ENCODE data around the gene GBP1. TPM values are rescaled to one million over a fixed set of nuclear protein-coding genes. Genes with fewer than 3 reads are reported as not detected.

The GBP1 gene
- total and polyA plus RNA-seq, 10 of the 15 experiments (the other 5 are each of a cell fraction or from before 2014, with no cell fraction given), result 1.5 to 8.7 (median 5.0) TPM

DNA sequence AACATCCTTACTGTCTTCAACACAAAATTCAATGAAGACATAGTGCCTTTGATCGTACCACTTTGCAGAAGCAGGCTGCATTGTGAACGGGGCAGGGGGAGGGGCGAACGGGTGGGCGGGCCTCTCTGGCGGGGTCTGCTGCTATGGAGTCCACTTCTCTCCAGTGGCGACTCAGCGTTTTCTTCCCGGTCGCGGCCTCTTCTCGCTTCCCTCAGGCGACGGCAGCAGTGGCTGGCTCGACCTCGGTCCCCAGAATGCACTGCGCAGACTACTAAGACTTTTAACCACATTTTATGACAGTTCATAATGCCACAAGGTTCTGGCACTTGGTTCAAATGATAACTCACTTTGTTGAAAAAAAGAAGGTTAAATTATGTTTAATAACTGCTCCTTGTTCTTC, 39.7 kb upstream of the GBP1 start:
- POLR2A ChIA-PET, result no interaction called here
- Histone ChIP-seq H3K9me3 (replicated peaks; ENCODE audit: control insufficient read depth, insufficient read depth, low read length) (no peaks in the 10 kb centered on the region), H3K9ac (ENCODE audit: control insufficient read depth, insufficient read depth, low read length) (no peak overlapping the region), H4K20me1 (ENCODE audit: control insufficient read depth, insufficient read depth) (no peaks in the 10 kb centered on the region), H3K27me3 (replicated peaks in 1 of 2; ENCODE audit: control insufficient read depth in 2 of 2, insufficient read depth in 2 of 2, low read length in 1 of 2) (no peaks in the 10 kb centered on the region), H3K4me2 (ENCODE audit: control insufficient read depth, insufficient read depth) (no peak overlapping the region), H3K4me1 (ENCODE audit: control insufficient read depth, insufficient read depth, low read length) (no peaks in the 10 kb centered on the region), H2AFZ (ENCODE audit: control insufficient read depth, low read depth, low read length) (no peak overlapping the region), H3K27ac (ENCODE audit: control insufficient read depth, insufficient read depth) (no peak overlapping the region), H3K4me3 (no peak overlapping the region), H3K79me2 (ENCODE audit: control insufficient read depth, insufficient read depth, low read length) (no peaks in the 10 kb centered on the region), H3K36me3 (ENCODE audit: control insufficient read depth in 2 of 2, insufficient read depth in 2 of 2, low read length in 1 of 2) (no peaks in the 10 kb centered on the region)
- SMC1A ChIA-PET (ENCODE audit: uncharacterized antibody, unreplicated experiment), result interaction anchor here (1.5 kb wide), 1 partner anchor 253 kb away, joined by 3 read pairs; no protein-coding TSS in a partner anchor
- BruUV-seq (replicated peaks), result no TSS peak
- intact Hi-C loops (cut with micrococcal nuclease; ENCODE audit: unreplicated experiment) (no loop called here), in situ Hi-C loops (cut with MboI) (no loop called here)
- CTCF ChIA-PET, result no interaction called here
- no peak for DNase-seq (ENCODE audit: low read depth, low spot score)
- RAD21 ChIA-PET (ENCODE audit: unreplicated experiment), result no interaction called here
- no peak for ATAC-seq
- FAIRE-seq, result no peak
- 70% methylated on average over 12 of the region's 17 CpGs for WGBS (ENCODE audit: insufficient coverage, insufficient replicate concordance, low lambda C conversion rate, missing lambda C conversion rate)
- no peak for TF ChIP-seq ZZZ3 (IDR thresholded peaks at IDR 0.05; ENCODE audit: control insufficient read depth, insufficient read length, low read depth)
- TF ChIP-seq, protein P1, sequence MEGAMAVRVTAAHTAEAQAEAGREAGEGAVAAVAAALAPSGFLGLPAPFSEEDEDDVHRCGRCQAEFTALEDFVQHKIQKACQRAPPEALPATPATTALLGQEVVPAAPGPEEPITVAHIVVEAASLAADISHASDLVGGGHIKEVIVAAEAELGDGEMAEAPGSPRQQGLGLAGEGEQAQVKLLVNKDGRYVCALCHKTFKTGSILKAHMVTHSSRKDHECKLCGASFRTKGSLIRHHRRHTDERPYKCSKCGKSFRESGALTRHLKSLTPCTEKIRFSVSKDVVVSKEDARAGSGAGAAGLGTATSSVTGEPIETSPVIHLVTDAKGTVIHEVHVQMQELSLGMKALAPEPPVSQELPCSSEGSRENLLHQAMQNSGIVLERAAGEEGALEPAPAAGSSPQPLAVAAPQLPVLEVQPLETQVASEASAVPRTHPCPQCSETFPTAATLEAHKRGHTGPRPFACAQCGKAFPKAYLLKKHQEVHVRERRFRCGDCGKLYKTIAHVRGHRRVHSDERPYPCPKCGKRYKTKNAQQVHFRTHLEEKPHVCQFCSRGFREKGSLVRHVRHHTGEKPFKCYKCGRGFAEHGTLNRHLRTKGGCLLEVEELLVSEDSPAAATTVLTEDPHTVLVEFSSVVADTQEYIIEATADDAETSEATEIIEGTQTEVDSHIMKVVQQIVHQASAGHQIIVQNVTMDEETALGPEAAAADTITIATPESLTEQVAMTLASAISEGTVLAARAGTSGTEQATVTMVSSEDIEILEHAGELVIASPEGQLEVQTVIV (IDR thresholded peaks at IDR 0.05; ENCODE audit: borderline replicate concordance, partially characterized antibody), result no peak
- TF ChIP-seq CHD4 (IDR thresholded peaks at IDR 0.05), result no peak
- TF ChIP-seq, protein P2, sequence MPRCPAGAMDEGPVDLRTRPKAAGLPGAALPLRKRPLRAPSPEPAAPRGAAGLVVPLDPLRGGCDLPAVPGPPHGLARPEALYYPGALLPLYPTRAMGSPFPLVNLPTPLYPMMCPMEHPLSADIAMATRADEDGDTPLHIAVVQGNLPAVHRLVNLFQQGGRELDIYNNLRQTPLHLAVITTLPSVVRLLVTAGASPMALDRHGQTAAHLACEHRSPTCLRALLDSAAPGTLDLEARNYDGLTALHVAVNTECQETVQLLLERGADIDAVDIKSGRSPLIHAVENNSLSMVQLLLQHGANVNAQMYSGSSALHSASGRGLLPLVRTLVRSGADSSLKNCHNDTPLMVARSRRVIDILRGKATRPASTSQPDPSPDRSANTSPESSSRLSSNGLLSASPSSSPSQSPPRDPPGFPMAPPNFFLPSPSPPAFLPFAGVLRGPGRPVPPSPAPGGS (IDR thresholded peaks at IDR 0.05; ENCODE audit: borderline replicate concordance, insufficient read depth, low read depth, low read length, poor library complexity, severe bottlenecking), result no peak
- no peak for TF ChIP-seq SUPT20H (IDR thresholded peaks at IDR 0.05; ENCODE audit: borderline replicate concordance, control insufficient read depth, low read depth, low read length)
- no peak for TF ChIP-seq GABPA (IDR thresholded peaks at IDR 0.05; ENCODE audit: low read depth)
- TF ChIP-seq CREB1 (IDR thresholded peaks at IDR 0.05; ENCODE audit: low read depth), result no peak
- TF ChIP-seq, protein P3, sequence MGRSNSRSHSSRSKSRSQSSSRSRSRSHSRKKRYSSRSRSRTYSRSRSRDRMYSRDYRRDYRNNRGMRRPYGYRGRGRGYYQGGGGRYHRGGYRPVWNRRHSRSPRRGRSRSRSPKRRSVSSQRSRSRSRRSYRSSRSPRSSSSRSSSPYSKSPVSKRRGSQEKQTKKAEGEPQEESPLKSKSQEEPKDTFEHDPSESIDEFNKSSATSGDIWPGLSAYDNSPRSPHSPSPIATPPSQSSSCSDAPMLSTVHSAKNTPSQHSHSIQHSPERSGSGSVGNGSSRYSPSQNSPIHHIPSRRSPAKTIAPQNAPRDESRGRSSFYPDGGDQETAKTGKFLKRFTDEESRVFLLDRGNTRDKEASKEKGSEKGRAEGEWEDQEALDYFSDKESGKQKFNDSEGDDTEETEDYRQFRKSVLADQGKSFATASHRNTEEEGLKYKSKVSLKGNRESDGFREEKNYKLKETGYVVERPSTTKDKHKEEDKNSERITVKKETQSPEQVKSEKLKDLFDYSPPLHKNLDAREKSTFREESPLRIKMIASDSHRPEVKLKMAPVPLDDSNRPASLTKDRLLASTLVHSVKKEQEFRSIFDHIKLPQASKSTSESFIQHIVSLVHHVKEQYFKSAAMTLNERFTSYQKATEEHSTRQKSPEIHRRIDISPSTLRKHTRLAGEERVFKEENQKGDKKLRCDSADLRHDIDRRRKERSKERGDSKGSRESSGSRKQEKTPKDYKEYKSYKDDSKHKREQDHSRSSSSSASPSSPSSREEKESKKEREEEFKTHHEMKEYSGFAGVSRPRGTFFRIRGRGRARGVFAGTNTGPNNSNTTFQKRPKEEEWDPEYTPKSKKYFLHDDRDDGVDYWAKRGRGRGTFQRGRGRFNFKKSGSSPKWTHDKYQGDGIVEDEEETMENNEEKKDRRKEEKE (IDR thresholded peaks at IDR 0.05), result no peak
- TF ChIP-seq CBX3 (IDR thresholded peaks at IDR 0.05; ENCODE audit: borderline replicate concordance, low read depth), result no peak
- TF ChIP-seq NR2C2 (IDR thresholded peaks at IDR 0.05; ENCODE audit: borderline replicate concordance, control insufficient read depth, insufficient read length, low read depth), result no peak
